Hepatocyte (in vitro differentiated cells): ENCODE measurements around the gene CLASP2.

Experiments used
- EZH2 ChIP-seq: fragments of 200-600 bp; sonication (generic); IDR thresholded peaks from 2 replicates; pipeline ENCODE4 v1.6.1; 2016; ENCODE audit warnings: antibody characterized with exemption, mild to moderate bottlenecking, borderline replicate concordance
- EZH2phosphoT487 ChIP-seq: fragments of 200-600 bp; sonication (generic); IDR thresholded peaks from one replicate; pipeline ENCODE4 v1.6.1; 2018; ENCODE audit warnings: antibody characterized with exemption, mild to moderate bottlenecking, low read depth, moderate library complexity; ENCODE audit not compliant: unreplicated experiment, severe bottlenecking
- TF ChIP-seq, protein P1 (sequence below): fragments of 200-600 bp; sonication (generic); IDR thresholded peaks from 2 replicates; pipeline ENCODE4 v1.5.1; 2016; ENCODE audit warnings: antibody characterized with exemption, mild to moderate bottlenecking; ENCODE audit not compliant: poor library complexity

DNA sequence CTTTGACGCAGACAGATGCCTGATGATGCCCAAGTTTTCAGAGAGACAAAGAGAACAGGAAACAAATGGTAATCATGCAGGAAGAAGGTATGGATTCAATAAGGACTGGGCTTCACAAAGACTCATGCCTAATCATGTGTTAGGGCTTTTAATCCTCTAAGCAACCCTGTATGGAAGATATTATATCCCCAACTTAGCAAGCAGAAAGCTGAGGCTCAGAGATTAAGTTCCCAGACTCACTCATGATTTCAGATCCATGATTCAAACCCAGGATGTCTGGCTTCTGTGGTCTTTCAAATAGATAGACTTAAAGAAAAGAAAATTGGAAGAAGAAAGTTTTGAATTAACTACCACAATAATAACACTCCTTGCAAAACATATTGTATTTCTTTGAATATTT, 4.1 kb upstream of the CLASP2 start:
- TF ChIP-seq, protein P1, sequence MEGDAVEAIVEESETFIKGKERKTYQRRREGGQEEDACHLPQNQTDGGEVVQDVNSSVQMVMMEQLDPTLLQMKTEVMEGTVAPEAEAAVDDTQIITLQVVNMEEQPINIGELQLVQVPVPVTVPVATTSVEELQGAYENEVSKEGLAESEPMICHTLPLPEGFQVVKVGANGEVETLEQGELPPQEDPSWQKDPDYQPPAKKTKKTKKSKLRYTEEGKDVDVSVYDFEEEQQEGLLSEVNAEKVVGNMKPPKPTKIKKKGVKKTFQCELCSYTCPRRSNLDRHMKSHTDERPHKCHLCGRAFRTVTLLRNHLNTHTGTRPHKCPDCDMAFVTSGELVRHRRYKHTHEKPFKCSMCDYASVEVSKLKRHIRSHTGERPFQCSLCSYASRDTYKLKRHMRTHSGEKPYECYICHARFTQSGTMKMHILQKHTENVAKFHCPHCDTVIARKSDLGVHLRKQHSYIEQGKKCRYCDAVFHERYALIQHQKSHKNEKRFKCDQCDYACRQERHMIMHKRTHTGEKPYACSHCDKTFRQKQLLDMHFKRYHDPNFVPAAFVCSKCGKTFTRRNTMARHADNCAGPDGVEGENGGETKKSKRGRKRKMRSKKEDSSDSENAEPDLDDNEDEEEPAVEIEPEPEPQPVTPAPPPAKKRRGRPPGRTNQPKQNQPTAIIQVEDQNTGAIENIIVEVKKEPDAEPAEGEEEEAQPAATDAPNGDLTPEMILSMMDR: no peak
- TF ChIP-seq EZH2phosphoT487 (no peak), EZH2 (no peak)
